Activated B cell treated with CpG ODN at 0.5 μM for 24 hours (primary cell): Measurements from ENCODE around the gene OR2M5. TPM values are rescaled to one million over a fixed set of nuclear protein-coding genes. Genes with fewer than 3 reads are reported as not detected.

ENCODE experiments used
- ATAC-seq: fragments of 200-7000 bp; cut with Tn5 transposase; one replicate; pipeline ENCODE4 v1.10.0; 2021; ENCODE audit warnings: low read depth, mild to moderate bottlenecking, moderate library complexity
- CTCF ChIA-PET: fragments of 350-600 bp; sonication (Branson Sonifier 250); formaldehyde crosslinking; loops from one replicate; lab custom pipeline; 2021; ENCODE audit warnings: antibody characterized with exemption; lab: Charles Lee
- POLR2A ChIA-PET: fragments of 350-600 bp; sonication (Branson Sonifier 250); formaldehyde crosslinking; loops from one replicate; lab custom pipeline; 2021; ENCODE audit warnings: antibody characterized with exemption; lab: Charles Lee
- DNase-seq: peaks from one replicate; pipeline ENCODE4 v3.0.0; 2022
- H3K27ac Mint-ChIP-seq: one replicate; pipeline ENCODE4 v1.8.0; 2020; ENCODE audit warnings: mixed read lengths
- H3K27me3 Mint-ChIP-seq: one replicate; pipeline ENCODE4 v1.8.0; 2021; ENCODE audit warnings: mixed read lengths
- H3K36me3 Mint-ChIP-seq: one replicate; pipeline ENCODE4 v1.8.0; 2021; ENCODE audit warnings: low read depth, mixed read lengths
- H3K4me1 Mint-ChIP-seq: one replicate; pipeline ENCODE4 v1.8.0; 2021; ENCODE audit warnings: mixed read lengths
- H3K4me3 Mint-ChIP-seq: one replicate; pipeline ENCODE4 v1.8.0; 2020; ENCODE audit warnings: mild to moderate bottlenecking, mixed read lengths
- H3K9me3 Mint-ChIP-seq: one replicate; pipeline ENCODE4 v1.8.0; 2020; ENCODE audit warnings: mixed read lengths
- CTCF ChIP-seq: fragments of 200-600 bp; IDR thresholded peaks from one replicate; pipeline ENCODE4 v1.8.0; 2022; ENCODE audit warnings: antibody characterized with exemption, mild to moderate bottlenecking
- intact Hi-C: fragments of 100-400 bp; cut with micrococcal nuclease; formaldehyde crosslinking; loops from one replicate; pipeline ENCODE4 v1.15.1; 2024
- total RNA-seq: library from RNA; stranded (reverse); gene quantifications from 2 replicates; pipeline ENCODE4 v1.2.3, GENCODE V29; 2022

Gene OR2M5
- total RNA-seq, 1 donor from 2014 or later: not detected

GRCh38 chr1:248127653-248128052 is 17.3 kb upstream of the OR2M5 start:
- TF ChIP-seq CTCF: no peak
- H3K36me3 Mint-ChIP-seq: no peaks in the 10 kb centered on the region
- H3K4me1 Mint-ChIP-seq: no peaks in the 10 kb centered on the region
- peaks cover 7% of the 10 kb centered on the region for H3K9me3 Mint-ChIP-seq
- DNase-seq (no peak), ATAC-seq (no peak)
- ChIA-PET POLR2A (no interaction called here), CTCF (no interaction called here)
- no peaks in the 10 kb centered on the region for H3K27me3 Mint-ChIP-seq
- no peak overlapping the region for H3K27ac Mint-ChIP-seq
- intact Hi-C loops: no loop called here
- H3K4me3 Mint-ChIP-seq: no peak overlapping the region

- ChIA-PET CTCF (no interaction called here), POLR2A (no interaction called here)
- no peaks in the 10 kb centered on the region for H3K4me1 Mint-ChIP-seq
- intact Hi-C loops: no loop called here
- no peaks in the 10 kb centered on the region for H3K27me3 Mint-ChIP-seq
- no peak overlapping the region for H3K27ac Mint-ChIP-seq
- H3K9me3 Mint-ChIP-seq: peaks cover 2% of the 10 kb centered on the region
- no peak for TF ChIP-seq CTCF
- no peak for DNase-seq
- no peaks in the 10 kb centered on the region for H3K36me3 Mint-ChIP-seq
- ATAC-seq: no peak
- no peak overlapping the region for H3K4me3 Mint-ChIP-seq
These were observed 8.1 kb upstream of the OR2M5 start for GRCh38 chr1:248136811-248137210.

GRCh38 chr1:248140846-248141245 is 4.1 kb upstream of the OR2M5 start:
- Mint-ChIP-seq H3K4me3 (no peak overlapping the region), H3K27me3 (no peaks in the 10 kb centered on the region), H3K36me3 (no peaks in the 10 kb centered on the region), H3K4me1 (no peaks in the 10 kb centered on the region), H3K27ac (no peak overlapping the region), H3K9me3 (no peaks in the 10 kb centered on the region)
- TF ChIP-seq CTCF: no peak
- ChIA-PET CTCF (no interaction called here), POLR2A (no interaction called here)
- ATAC-seq (no peak), DNase-seq (no peak)
- intact Hi-C loops: no loop called here

- intact Hi-C loops: no loop called here
- no peaks in the 10 kb centered on the region for H3K27me3 Mint-ChIP-seq
- no peak overlapping the region for H3K4me3 Mint-ChIP-seq
- no peak for DNase-seq
- no peak for ATAC-seq
- POLR2A ChIA-PET: no interaction called here
- no peaks in the 10 kb centered on the region for H3K4me1 Mint-ChIP-seq
- no peak for TF ChIP-seq CTCF
- no peak overlapping the region for H3K27ac Mint-ChIP-seq
- no peaks in the 10 kb centered on the region for H3K36me3 Mint-ChIP-seq
- CTCF ChIA-PET: no interaction called here
- H3K9me3 Mint-ChIP-seq: peaks cover 12% of the 10 kb centered on the region
These were observed 1.6 kb upstream of the OR2M5 start for GRCh38 chr1:248143311-248143710.

GRCh38 chr1:248152056-248152827 is 7.3 kb downstream of the OR2M5 start:
- peaks cover 7% of the 10 kb centered on the region for H3K4me1 Mint-ChIP-seq
- no peaks in the 10 kb centered on the region for H3K27me3 Mint-ChIP-seq
- no peak for ATAC-seq
- no peak overlapping the region for H3K27ac Mint-ChIP-seq
- no peak overlapping the region for H3K4me3 Mint-ChIP-seq
- CTCF ChIA-PET: no interaction called here
- POLR2A ChIA-PET: no interaction called here
- H3K9me3 Mint-ChIP-seq: peaks cover 13% of the 10 kb centered on the region
- H3K36me3 Mint-ChIP-seq: no peaks in the 10 kb centered on the region
- intact Hi-C loops: no loop called here
- no peak for TF ChIP-seq CTCF
- DNase-seq: no peak
